Kasumi-1 (cell line): ENCODE data around the gene AP2A2.

Experiments used
- DNase-seq, 2 experiments: peaks; one replicate each; lab custom pipeline; 2025; lab: John Stamatoyannopoulos, UW

The AP2A2 gene

DNA sequence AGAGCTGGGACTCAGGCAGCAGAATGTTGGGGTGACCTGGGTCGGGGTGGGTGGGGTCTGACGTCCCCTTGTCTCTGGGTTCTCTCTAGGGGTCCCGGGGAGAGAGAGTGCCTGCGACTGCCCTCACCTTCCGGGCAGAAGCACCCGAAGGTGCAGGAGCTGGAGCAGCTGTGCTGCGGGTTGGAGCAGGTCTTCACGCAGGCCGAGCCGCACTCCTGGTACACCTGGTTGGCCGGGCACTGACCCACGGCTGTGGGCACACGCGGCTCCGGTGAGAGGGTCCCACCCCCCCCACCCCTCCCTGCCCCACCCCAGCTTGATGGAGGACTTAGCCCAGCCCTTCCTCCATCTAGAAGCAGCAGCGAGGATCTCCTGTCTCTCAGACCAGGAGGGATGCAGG is 104.4 kb downstream of the AP2A2 start:
- no peak for DNase-seq

DNA sequence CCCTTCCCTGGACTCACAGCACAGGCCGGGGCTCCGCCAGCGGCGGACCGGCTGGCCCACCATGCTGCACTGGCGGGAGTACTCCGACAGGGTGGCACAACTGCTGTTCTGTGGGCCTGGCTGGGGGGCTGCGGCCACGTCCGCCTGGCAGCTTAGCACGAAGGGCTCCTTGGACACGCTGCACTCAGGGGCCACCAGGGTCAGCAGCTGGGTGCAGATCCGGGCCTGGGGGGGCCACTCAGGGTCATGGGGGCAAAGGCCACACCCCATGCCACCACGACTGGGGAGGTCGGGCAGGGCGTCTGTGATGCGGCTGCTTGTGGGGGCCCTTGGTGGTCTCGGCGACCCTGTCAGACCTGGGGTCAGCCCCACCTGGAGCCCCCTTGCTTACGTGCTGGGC is 104.9 kb downstream of the AP2A2 start:
- no peak for DNase-seq

DNA sequence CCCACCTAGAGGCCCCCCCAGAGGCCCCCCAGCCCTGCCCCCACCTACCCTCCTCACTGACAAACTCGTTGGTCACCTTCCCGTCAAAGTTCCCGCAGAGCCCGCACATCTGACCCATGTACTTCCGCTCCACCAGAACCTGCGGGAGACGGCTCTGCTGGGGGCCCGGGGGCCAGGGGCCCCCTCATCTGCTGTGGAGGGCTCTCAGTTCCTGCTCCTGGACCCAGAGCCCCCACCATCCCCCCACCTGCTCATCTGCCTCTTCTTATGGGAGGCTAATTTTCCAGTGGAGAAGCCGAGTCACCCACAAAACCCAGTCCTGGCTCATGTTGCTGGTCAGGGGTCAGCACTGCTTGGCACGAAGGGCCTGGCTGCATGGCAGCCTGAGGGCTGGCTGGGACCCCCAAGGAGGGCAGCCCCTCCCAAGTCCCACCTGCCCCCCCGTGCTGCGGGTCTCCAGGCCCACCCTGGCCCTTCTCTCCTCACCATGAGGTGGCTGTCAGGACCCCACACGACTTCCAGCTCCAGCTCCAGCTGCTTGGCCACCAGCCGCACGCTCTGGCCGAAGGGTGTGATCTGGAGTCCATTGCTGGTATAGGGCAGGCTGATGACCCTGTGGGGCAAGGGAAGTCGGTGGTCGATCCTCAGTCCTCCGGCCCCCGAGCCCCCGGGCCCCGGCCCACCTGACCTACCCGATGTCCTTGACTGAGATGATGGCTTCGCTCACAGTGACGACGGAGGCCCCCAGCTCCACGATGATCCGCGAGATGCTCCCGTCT is 105.6 kb downstream of the AP2A2 start:
- no peak for DNase-seq

DNA sequence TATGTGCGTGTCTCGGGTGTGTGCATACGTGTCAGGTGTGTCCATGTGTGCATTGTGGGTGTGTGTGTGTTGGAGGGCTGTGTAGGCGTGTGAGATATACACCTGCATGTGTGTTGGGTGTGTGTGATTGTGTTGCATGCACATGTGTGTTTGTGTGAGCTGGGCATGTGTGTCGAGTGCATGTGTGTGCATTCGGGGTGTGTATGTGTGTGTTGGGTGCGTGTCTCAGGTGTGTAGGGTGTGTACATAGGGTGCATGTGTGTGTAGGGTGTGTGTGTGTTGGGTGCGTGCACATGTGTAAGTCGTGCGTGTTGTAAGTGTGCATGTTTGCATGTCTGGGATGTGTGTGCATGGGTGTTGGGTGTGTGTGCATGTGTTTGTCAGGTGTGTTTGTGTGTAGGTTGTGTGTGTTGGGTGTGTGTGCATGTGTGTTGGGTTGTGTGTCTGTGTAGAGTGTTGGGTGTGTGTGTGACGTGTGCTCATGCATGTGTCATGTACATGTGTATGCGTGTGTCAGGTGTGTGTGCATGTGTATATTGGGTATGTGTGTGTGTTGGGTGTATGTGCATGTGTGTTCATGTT is 106.7 kb downstream of the AP2A2 start:
- DNase-seq, result no peak

DNA sequence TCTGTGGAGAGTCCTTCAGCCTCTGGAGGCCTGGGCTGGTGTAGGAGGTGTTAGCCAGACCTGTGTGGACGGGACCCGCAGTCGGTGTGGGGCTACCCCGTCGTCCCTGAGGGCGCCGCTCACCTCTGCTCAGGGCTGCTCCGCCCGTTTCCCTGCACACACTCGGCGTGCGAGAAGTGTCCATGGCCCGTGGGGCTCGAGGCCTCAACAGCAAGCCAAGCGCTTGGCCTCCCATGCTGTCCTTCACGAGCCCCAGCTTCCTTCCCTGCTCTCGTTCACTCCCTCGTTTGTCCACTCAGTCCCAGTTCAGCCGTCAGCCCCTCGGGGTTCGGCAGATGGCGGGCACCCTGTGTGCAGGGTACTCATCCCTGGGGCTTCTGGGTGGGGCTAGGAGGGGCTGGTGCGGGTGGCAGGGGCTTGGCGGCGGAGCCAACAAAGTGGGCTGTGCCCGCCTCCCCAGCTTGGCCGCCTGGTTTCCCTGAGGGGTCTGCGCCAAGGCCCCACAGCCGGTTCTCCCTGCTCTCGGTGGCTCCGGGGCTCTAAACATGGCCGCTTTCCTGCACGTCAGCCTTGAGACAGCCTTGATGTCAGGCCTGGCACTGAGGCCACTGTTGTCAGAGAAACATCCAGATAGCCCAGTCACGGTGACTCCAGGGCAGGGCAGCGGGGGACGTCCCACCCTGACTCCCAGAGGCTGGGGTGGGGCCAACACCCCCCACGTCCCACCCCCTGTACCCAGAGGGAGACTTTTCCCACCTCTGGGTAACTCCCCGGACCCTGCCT is 107.5 kb downstream of the AP2A2 start:
- no peak for DNase-seq

DNA sequence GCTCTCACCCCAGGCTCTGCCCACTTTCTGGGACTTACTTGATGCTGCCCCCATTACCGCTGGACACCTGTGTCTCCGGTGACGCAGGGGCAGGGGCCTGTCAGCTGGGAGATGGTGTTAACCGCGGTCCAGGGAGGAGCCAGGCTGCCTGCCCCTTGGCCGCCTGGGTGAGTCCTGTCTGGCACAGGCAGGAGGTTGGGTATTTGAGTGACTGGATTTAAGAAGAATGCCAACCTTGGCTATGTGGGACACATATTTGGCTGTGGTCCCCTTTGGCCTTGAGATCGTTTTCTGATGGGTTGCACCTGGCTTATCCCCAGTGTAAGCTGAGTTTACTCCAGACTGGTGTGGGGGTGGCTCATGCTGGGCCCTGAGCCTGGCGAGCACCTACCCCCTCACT is 108.3 kb downstream of the AP2A2 start:
- no peak for DNase-seq

DNA sequence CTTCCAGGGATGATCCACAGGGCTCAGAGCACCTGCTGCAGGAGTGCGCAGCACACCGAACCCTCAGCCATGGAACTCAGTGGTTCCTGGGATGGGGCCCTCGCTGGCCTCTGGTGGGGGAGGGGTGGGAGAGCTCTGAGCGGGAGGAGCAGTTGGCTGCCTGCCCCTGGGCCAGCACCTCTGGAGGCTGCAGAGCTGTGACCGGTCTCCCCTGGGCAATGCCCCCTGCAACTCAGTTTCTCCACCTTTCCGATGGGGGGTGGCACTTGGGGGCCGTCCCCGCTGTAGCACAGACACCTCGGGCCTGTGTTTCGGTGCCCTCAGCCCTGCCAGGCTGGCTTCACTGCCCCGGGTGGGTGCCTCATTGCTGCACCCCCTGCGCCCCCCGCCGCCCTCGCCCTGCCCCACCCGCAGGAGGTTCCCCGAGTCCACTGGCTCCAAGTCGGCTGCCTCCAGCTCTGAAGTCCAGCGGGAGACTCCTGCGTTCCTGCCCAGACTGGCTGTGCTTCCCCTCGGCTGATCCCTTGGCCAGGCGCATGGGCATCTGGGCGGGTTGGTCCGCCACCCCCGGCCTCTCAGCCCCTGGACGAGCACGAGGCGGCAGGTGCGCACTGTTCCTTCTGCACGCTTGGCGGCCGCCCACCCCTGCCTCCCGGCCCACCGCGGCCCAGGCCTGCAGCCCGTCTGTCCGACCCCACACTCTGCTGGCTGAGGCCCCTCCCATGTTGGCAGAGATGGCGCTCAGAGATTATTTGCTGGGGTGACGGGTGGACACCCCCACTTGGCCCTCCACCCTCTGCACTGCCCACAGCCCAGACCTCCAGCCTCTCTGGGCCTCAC is 109.0 kb downstream of the AP2A2 start:
- DNase-seq, result no peak

DNA sequence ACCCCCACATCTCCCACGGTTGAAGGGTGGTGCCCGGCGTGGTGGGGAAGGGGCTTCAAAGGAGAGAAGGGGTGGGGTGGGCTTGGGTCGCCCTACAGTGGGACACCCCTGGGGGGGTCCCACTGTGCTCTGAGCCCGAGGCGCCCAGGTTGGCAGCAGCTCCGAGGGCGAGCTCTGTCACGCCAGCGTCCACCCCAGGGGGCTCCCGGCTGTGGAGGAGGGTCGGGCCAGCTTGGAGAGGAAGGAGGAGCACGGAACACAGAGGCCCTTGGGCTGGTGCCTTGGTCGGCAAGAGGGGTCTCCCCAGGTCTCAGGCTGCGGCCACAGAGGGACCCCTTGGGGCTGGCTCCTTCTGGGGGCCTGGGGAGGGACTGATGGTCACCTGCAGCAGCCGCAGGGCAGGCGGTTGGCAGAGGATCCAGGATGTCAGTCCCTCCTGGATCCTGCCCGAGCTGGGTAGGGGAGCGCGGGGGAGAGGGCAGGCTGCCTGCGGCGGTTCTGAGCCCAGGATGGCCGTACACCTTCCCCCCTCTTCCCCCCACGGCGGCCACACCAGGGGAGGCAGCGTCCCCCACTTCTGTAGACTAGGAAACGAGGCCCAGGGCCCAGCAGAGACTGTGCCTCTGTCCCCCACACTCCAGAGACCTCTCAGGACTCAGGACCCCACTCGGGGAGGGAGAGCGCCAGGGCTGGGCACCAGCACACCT is 110.1 kb downstream of the AP2A2 start:
- no peak for DNase-seq

DNA sequence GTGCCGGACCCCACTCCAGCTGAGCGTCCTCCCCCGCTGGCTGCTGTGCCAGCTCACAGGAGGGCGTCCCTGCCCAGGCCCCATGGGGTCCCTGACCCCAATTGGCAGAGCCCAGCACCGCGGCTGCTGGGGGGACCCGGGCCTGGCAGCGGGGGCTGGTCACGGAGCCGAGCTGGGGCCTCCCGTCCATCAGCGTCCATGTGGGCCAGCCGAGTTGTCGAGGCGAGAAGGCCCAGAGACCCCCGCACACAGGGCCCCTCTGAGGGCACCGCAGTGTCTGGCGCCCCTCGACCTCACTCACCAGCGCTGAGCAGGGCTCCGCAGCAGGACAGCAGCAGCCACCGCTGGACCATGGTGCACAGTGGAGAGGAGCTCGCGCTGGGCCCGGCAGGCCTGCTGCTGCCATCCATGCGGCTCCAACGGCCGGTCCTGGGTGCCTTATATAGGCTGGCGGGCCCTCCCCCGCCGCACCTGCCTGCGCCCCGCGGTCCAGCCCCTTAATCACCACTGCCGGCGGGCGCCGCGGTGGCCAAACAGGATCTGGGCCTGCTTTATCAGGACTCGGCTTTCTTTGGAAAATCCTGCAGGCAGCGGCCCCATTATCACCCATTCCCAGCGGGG is 110.7 kb downstream of the AP2A2 start, which contains the start of gene MUC6:
TSS of gene MUC6 (minus strand) at position 416 of the 621 bp plus-strand sequence. CDS start at position 353, 63 bp downstream.
- DNase-seq, result no peak

DNA sequence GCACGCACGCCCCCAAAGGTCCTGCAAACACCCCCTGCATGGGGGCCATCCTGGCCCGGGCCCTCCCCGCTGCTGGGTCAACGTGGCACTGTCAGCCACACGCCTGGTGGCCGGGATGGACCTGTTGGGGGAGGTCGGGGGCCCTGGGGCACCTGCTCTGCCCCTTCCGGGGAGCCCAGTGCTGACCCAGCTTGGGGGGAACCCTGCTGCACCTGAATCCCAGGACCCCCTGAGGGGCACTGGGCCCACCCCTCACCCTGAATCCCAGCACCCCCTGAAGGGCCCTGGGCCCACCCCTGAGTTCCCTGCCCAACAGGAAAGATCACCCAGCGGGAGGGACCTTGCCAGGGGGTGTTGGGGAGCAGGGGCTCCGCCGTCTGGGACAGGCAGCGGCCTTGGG is 111.3 kb downstream of the AP2A2 start:
- DNase-seq, result no peak

DNA sequence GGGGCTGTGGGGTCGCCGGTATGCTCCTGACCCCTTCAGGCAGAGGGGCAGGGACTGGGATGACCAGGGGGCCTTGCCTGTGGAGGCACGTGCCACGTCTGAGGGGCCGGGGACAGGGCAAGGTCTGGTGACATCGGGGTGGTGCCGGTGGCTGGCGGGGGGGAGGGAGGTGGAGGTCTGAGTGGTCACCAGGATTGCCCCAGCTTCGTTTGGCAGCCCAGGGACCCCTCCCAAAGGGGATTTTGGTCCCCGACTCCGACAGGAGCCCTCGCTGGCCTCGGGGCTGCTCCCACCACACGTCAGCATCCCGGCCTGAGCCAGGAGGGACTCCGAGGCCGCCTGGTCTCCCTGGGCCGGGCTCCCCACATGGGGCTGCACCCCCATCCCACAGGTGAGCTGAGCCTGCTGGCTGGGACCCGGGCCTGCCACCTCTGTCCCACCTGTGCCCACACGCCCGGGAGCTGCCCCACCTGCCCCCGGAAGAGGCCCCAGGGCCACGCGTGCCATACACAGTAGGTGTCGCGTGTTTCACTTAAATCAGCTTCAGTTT is 111.9 kb downstream of the AP2A2 start:
- no peak for DNase-seq

DNA sequence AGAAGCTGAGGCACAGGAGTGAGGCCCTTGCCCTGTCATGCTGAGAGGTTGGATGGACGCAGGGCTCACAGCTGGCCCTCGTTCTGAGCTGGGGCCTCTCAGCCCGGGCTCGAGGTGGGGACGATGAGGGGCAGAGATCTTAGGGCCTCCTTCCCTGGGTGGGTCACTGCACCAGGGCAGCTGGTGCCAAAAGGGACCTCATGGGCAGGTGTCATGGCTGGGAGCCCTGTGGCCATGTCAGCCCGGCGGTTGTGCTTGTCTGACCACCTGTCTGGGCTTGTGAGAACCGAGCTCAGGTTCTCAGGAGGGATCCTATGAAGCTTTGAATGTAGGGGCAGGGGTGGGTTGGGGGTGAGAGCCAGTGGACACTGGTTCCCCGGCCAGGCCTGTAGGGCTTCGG is 112.7 kb downstream of the AP2A2 start:
- no peak for DNase-seq

DNA sequence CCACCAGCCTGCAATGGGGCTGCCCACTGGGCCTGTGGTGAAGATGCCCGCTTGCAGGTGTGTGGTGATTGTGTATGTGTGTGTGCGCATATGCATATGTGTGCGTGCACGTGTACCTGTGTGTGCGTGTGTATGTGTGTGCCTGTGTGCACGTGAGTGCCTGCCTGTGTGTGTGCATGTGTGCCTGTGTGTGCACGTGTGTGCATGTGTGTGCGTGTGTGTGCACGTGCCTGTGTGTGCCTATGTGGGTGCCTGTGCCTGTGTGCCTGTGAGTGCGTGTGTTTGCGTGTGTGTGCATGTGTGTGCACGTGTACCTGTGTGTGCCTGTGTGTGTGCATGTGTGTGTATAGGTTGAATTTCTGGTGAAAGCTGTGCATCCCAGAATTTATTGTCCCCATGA is 113.3 kb downstream of the AP2A2 start:
- no peak for DNase-seq

DNA sequence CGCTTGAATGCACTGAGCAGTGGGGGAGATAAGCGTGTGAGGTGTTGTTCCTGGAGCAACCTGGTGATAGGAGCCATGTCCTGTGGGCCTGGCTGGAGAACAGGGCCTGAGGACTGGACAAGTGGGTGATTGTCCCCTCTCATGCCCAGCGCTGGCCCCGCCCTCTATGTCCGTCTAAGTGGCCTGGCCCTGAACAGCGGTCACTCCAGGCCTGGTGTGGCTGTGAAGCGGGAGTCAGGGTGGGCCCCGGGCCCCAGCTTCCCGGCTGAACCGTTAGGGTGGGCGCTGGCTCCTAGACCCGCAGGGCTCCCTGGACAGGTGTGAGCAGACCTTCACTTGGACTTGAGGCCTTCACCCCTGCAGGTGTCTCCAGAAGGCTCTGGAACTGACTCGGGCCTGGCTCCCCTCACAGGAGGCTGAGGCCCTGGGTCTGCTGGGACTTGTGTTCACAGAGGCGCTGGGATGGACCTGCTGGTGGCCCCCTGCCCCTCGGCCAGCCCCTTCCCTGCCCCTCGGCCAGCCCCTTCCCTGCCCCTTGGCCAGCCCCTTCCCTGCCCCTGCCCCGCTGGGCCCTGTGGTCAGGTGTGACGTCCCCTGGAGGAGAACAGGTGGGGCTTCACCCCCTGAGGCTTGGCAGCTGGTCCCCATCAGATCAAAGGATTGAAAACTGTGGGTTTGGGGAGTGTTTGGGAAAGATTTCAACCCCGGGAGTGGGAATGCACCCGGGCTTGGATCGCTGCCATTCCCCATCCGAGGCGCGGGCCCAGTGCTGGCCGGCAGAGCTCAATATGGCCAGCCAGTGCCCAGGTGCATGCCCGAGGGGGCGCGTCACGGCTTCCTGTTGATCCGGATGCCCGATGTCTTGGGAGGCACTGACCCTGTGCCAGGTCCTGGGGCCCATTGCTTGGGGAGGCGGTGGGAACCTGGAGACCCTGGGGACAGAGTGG is 114.1 kb downstream of the AP2A2 start:
- DNase-seq, result no peak

DNA sequence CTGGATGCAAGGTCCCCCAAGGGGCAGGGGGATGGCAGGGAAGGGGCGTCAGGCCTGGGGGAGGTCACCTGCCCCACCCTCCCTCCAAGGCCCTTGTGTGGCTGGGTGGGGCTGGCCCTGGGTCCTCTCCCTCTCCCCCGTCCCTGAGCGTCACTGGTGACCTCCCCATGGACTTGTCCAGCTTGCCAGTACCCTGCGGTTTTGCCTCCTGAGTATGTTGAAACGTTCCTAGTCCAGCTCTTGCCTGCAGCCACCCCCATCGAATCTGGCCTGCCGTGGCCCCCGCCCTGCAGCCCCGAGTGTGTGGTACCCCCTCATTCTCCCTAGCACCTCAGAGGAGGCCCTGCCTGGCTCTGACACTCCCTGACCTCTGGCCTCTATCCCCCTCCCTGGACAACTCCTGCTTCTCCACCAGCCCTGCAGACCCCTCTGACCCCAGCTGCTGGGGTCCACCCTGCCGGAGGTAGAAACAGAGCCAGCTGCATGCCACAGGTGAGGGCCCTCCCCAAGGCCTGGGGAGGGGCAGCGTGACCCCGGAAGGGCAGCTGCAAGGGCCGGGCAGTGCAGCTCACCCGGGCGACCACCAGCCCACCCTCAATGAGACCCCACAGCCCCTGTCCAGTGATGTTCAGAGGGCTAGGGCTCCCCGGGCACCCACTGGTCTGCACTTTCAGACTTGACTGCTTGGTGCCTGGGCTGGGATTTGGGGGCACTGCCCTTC is 114.9 kb downstream of the AP2A2 start:
- no peak for DNase-seq

DNA sequence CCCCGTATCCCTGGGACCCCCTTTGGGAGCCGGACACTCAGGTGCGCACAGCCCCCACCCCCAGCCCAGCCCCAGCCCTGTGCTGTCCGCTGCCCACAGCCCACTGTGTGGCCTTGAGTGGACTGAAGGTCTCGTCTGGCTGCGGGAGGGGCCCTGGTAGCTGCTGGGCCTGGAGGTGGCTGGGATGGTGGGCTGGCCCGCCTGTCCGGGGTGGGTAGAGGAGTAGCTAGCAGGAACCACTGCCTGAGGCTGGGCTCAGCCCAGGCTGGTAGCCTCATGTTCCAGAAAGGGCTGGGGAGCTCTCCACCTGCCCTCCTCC is 115.4 kb downstream of the AP2A2 start:
- no peak for DNase-seq

DNA sequence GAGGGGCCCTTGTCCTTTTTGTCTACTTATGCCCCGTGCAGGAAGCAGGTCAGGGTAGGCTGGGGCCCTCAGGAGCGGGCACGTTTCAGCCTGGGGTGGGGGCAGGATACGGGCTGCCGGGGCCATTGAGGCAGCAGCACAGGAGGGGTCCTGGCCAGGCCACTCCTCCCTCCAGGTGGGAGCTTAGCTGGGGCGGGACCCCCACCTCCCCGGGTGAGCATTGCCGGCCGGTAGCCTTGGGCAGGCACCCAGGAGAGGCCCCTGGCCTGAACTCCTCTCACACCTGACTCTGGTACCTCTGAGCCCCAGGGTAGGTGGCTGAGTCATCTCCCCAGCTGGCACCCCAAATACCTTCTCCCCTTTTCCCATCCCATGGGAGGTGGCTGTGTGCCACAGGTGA is 115.8 kb downstream of the AP2A2 start:
- DNase-seq, result no peak

DNA sequence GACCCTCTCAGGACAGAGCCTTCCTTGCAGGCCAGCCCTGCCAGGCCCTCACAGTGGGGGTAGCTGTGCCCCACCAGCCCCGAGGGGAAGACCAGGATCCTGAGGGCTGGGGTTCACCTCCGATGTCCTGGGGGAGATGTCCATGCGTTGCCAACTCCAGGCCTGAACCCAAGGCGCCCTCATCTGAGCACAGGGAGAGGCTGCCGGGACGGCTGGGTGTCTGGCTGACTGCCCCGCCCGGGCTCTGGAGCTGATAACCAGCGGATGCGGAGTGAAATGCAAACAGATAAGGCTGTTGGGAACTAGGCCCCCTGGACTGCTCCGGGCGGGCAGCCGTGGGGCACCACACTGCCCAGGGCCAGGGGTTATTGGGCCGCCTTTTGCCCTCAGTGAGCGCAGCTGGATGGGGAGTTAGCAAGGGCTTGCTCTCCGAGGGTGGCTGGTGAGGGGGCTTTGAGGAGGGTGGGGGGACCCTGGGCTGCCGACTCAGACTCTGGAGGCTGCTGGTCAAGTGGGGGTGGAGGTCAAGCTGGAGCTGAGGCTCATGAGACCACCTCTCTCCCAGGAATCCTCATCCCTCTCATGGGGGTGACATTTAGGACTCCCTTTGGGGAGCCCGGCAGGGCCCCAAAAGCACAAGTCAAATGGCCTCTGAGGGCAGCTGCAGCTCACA is 116.4 kb downstream of the AP2A2 start:
- DNase-seq, result no peak
